ENCODE measurements around the gene SYTL3.

GRCh38 chr6:158694913-158695312 lies 45.1 kb downstream of the SYTL3 start:
- no peak for TF ChIP-seq POLR2A (IDR thresholded peaks at IDR 0.05)
- no peak for TF ChIP-seq CTCF (IDR thresholded peaks at IDR 0.05 in 4 of 5, conservative IDR thresholded peaks at IDR 0.05 in 1 of 5)

Measured in gastrocnemius medialis (tissue), 4 donors.